ENCODE data around the gene GBP5.

GBP5 gene

DNA sequence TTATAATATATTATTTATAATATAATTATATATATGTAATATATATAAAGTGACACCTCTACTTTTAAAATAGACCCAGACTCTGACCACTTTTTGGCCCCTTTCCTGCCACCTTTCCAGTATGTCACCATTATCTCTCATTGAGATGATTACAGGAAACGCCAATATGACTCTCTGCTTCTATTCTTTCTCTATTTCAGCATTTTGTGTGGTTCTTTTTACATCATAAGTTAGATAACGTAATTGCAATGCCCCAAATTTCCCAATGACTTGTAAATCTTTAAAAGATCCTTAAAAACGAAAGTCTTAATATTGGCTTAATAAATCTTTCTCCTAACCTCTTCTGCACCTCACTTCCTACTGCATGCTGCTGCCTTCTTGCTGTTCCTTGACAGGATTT, 8.1 kb upstream of the GBP5 start:
- no peak overlapping the region for H3K4me3 ChIP-seq (ENCODE audit: low read depth, low read length)
- H3K4me1 ChIP-seq = peaks cover 2% of the 10 kb centered on the region
- H3K9ac ChIP-seq = no peak overlapping the region
- H3K36me3 ChIP-seq (ENCODE audit: control insufficient read depth, insufficient read depth, low read length) = no peaks in the 10 kb centered on the region
- H2AFZ ChIP-seq = no peak overlapping the region
- no peak overlapping the region for H3K4me2 ChIP-seq (ENCODE audit: low read length)
- H3K27me3 ChIP-seq (ENCODE audit: control insufficient read depth, insufficient read depth, low read length) = no peaks in the 10 kb centered on the region
- TF ChIP-seq, protein P1, sequence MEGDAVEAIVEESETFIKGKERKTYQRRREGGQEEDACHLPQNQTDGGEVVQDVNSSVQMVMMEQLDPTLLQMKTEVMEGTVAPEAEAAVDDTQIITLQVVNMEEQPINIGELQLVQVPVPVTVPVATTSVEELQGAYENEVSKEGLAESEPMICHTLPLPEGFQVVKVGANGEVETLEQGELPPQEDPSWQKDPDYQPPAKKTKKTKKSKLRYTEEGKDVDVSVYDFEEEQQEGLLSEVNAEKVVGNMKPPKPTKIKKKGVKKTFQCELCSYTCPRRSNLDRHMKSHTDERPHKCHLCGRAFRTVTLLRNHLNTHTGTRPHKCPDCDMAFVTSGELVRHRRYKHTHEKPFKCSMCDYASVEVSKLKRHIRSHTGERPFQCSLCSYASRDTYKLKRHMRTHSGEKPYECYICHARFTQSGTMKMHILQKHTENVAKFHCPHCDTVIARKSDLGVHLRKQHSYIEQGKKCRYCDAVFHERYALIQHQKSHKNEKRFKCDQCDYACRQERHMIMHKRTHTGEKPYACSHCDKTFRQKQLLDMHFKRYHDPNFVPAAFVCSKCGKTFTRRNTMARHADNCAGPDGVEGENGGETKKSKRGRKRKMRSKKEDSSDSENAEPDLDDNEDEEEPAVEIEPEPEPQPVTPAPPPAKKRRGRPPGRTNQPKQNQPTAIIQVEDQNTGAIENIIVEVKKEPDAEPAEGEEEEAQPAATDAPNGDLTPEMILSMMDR (IDR thresholded peaks at IDR 0.05) = no peak
- H3K79me2 ChIP-seq = no peaks in the 10 kb centered on the region
- H3K27ac ChIP-seq = no peak overlapping the region
- no peaks in the 10 kb centered on the region for H3K9me3 ChIP-seq (ENCODE audit: control insufficient read depth, low read length)

DNA sequence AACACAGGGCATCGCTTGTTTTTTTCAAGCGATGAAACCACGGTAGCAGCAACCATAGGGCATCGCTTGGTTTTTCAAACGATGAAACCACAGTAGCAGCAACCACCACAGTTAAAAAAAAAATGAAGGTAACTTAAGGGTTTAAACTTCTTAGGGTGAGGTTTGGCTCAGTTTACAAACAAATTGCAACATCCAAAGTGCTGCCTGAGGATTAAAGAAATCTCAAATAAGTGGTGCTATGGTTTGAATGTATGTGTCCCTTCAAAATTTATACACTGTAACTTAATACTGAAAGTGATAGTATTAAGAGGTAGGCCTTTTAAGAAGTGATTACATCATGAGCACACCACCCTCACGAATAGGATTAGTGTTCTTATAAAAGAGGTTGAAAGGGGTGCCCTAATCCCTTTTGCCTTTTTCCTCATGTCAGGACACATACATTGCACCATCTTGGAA, 6.4 kb upstream of the GBP5 start:
- Histone ChIP-seq H3K79me2 (no peaks in the 10 kb centered on the region), H3K36me3 (ENCODE audit: control insufficient read depth, insufficient read depth, low read length) (no peaks in the 10 kb centered on the region), H3K27me3 (ENCODE audit: control insufficient read depth, insufficient read depth, low read length) (no peaks in the 10 kb centered on the region), H3K4me2 (ENCODE audit: low read length) (no peak overlapping the region), H3K9me3 (ENCODE audit: control insufficient read depth, low read length) (no peaks in the 10 kb centered on the region), H3K9ac (no peak overlapping the region), H2AFZ (no peak overlapping the region), H3K27ac (no peak overlapping the region), H3K4me1 (peaks cover 11% of the 10 kb centered on the region), H3K4me3 (ENCODE audit: low read depth, low read length) (no peak overlapping the region)
- TF ChIP-seq, protein P1 (IDR thresholded peaks at IDR 0.05) = no peak

DNA sequence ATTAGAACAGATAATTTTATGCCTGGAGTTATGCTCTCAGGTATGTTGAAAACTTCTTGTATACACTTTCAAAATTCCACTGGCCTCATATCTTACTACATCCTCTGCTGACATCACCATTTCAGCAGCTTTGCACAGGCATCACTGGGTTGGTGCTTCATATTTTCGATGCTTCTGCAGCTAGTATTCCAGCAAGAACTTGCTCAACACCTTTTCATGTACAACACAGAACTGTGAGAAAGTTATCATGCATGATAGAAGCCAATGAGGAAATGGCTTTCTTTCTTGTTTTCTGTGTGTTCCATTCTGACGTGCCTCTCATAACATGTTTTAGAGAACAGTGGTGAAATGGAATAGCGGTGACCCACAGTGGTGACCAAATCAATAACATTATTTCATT, 5.1 kb upstream of the GBP5 start:
- Histone ChIP-seq H3K4me3 (ENCODE audit: low read depth, low read length) (no peak overlapping the region), H3K9ac (no peak overlapping the region), H2AFZ (no peak overlapping the region), H3K4me2 (ENCODE audit: low read length) (no peak overlapping the region), H3K27ac (no peak overlapping the region), H3K36me3 (ENCODE audit: control insufficient read depth, insufficient read depth, low read length) (no peaks in the 10 kb centered on the region), H3K27me3 (ENCODE audit: control insufficient read depth, insufficient read depth, low read length) (no peaks in the 10 kb centered on the region), H3K4me1 (peaks cover 11% of the 10 kb centered on the region), H3K79me2 (no peaks in the 10 kb centered on the region), H3K9me3 (ENCODE audit: control insufficient read depth, low read length) (no peaks in the 10 kb centered on the region)
- TF ChIP-seq, protein P1 (IDR thresholded peaks at IDR 0.05) = no peak

DNA sequence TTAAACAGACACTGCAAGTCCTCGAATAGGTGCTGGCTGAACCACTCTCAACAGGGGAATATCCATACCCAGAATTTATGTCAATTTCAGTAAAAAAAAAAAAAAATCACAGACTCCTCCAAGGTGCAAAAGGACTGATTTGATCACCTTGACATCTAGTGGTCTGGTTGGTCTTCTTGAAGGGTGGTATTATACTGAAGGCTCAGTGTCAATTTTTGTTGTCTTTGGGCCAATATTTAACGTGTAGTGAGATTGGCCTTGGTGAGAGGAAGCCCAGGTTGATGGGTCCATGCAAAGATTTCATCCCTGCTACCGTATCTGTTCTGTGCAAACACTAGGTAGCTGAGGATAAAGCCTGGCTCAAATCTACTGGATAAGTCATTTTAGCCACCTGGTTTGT, 4.0 kb upstream of the GBP5 start:
- no peak overlapping the region for H3K27ac ChIP-seq
- H3K4me1 ChIP-seq = peaks cover 11% of the 10 kb centered on the region
- no peaks in the 10 kb centered on the region for H3K79me2 ChIP-seq
- TF ChIP-seq, protein P1 (IDR thresholded peaks at IDR 0.05) = no peak
- H3K27me3 ChIP-seq (ENCODE audit: control insufficient read depth, insufficient read depth, low read length) = no peaks in the 10 kb centered on the region
- no peaks in the 10 kb centered on the region for H3K36me3 ChIP-seq (ENCODE audit: control insufficient read depth, insufficient read depth, low read length)
- no peak overlapping the region for H3K4me3 ChIP-seq (ENCODE audit: low read depth, low read length)
- no peak overlapping the region for H2AFZ ChIP-seq
- no peak overlapping the region for H3K9ac ChIP-seq
- H3K4me2 ChIP-seq (ENCODE audit: low read length) = no peak overlapping the region
- H3K9me3 ChIP-seq (ENCODE audit: control insufficient read depth, low read length) = no peaks in the 10 kb centered on the region

DNA sequence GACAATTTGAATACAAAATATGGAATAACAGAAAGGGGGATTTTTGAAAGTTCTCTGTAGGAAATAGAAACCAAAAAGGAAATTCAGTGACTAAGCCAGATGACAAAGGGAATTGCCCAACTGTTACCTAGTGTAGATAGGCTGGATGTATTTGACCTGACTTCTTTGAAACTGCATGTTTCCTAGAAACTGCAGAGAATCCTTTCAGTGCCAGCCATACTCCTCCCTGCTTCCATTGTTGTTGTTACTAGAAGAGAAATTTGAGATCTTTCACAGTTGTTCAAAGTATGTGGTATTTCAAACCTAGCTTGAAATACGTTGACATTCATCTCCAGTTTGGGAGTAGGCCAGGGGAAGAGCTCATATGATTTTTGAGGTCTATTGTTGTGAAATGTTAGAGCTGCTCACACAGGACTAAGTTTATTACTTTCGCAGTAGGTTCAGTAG, 1.8 kb upstream of the GBP5 start:
- no peaks in the 10 kb centered on the region for H3K36me3 ChIP-seq (ENCODE audit: control insufficient read depth, insufficient read depth, low read length)
- TF ChIP-seq, protein P1 (IDR thresholded peaks at IDR 0.05) = no peak
- peak overlapping the region; percentile 7 for H2AFZ ChIP-seq
- H3K9me3 ChIP-seq (ENCODE audit: control insufficient read depth, low read length) = no peaks in the 10 kb centered on the region
- peak overlapping the region; percentile 31 for H3K4me2 ChIP-seq (ENCODE audit: low read length)
- H3K27ac ChIP-seq = peak overlapping the region; percentile 75
- H3K4me1 ChIP-seq = peaks cover 11% of the 10 kb centered on the region
- no peaks in the 10 kb centered on the region for H3K79me2 ChIP-seq
- H3K9ac ChIP-seq = no peak overlapping the region
- H3K4me3 ChIP-seq (ENCODE audit: low read depth, low read length) = no peak overlapping the region
- no peaks in the 10 kb centered on the region for H3K27me3 ChIP-seq (ENCODE audit: control insufficient read depth, insufficient read depth, low read length)
